Measurements from ENCODE around the gene GSE1. TPM values are rescaled to one million over a fixed set of nuclear protein-coding genes. Genes with fewer than 3 reads are reported as not detected.
A peak's percentile ranks its signal among the peaks of the same experiment; 100 is the strongest.

Gene GSE1
- total and polyA plus RNA-seq, 5 experiments from 2014 or later = 1.5 to 56.2 (median 2.9) TPM

GRCh38 chr16:85678821-85679220 is 65.7 kb downstream of the GSE1 start:
- H3K9me3 Mint-ChIP-seq = no peaks in the 10 kb centered on the region

DNA sequence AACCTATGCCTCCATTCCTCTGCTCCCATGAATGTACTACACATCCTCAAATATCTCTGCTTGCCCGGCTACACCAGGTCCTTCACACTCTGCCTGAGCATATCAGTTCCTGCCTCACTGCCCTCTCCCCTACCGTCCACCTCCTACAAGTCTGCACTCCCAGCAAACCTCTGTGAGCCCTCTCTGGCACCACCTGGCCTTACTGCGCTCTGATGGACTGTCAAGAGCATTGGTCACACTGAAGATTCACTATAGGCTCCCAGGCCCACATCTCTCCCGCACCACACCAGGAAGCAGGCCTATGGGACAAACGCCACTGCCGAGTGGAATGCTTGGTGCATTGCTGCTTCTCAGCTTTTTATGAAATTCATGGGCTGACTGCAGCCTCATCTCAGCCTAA is 66.7 kb downstream of the GSE1 start:
- POLR2A ChIA-PET = interaction anchor here (0.5 kb wide), 1 partner anchor 130 kb away, joined by 4 read pairs; no protein-coding TSS in a partner anchor
- no peak overlapping the region for H3K4me3 Mint-ChIP-seq
- H3K27ac Mint-ChIP-seq = peak overlapping the region in 6 of 10 donors; percentile 18 to 81 (median 52)
- no peaks in the 10 kb centered on the region for H3K27me3 Mint-ChIP-seq
- DNase-seq = peak in 1 of 10 donors; percentile 23
- H3K4me1 Mint-ChIP-seq = peaks cover 8 to 11% (median 9%) of the 10 kb centered on the region in 4 donors
- no peak for ATAC-seq
- H3K36me3 Mint-ChIP-seq = peaks cover 0 to 9% (median 0%) of the 10 kb centered on the region in 3 donors
- no peaks in the 10 kb centered on the region for H3K9me3 Mint-ChIP-seq

More at GRCh38 chr16:85678821-85679220, 65.7 kb downstream of the GSE1 start:
- H3K4me3 Mint-ChIP-seq = no peak overlapping the region
- DNase-seq (peak in 1 of 10 donors; percentile 14), ATAC-seq (no peak)
- POLR2A ChIA-PET = no interaction called here
- H3K27me3 Mint-ChIP-seq = no peaks in the 10 kb centered on the region
- peaks cover 0 to 20% (median 4%) of the 10 kb centered on the region in 3 donors for H3K36me3 Mint-ChIP-seq
- peak overlapping the region in 2 of 10 donors; percentile 9 to 33 for H3K27ac Mint-ChIP-seq
- peaks cover 8 to 11% (median 9%) of the 10 kb centered on the region in 4 donors for H3K4me1 Mint-ChIP-seq

GRCh38 chr16:85680352-85680944 is 67.3 kb downstream of the GSE1 start:
- peak overlapping the region in 3 of 10 donors; percentile 24 to 81 (median 50) for H3K27ac Mint-ChIP-seq
- no peaks in the 10 kb centered on the region for H3K9me3 Mint-ChIP-seq
- DNase-seq (peak in 1 of 10 donors; percentile 6), ATAC-seq (no peak)
- H3K4me3 Mint-ChIP-seq = no peak overlapping the region
- POLR2A ChIA-PET = interaction anchor here (1.7 kb wide), 1 partner anchor 9 kb away, joined by 4 read pairs; no protein-coding TSS in a partner anchor
- H3K4me1 Mint-ChIP-seq = peaks cover 8 to 11% (median 9%) of the 10 kb centered on the region in 4 donors
- no peaks in the 10 kb centered on the region for H3K27me3 Mint-ChIP-seq
- peaks cover 0 to 3% (median 0%) of the 10 kb centered on the region in 3 donors for H3K36me3 Mint-ChIP-seq

DNA sequence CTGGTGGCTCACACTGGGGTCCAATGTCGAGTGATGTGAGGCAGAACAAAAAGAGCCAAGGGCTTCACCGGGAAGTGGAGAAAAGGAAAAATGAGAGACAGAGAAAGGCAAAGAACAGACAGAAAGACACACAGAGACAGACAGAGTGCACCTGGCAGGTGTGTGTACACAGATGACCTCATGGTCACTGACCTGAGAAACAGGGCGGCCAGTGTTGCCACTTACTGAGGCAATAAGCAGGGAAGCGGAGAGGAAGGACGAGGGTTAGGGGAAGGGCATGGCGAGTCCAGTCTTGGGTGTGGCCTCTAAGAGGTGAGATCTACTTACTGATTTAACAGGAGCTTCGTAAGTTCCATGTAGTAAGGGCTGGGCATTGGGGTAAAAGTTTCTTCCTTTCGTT is 68.1 kb downstream of the GSE1 start:
- ATAC-seq (no peak), DNase-seq (peak in 1 of 10 donors; percentile 58)
- H3K27me3 Mint-ChIP-seq = no peaks in the 10 kb centered on the region
- no peaks in the 10 kb centered on the region for H3K9me3 Mint-ChIP-seq
- peaks cover 8 to 11% (median 9%) of the 10 kb centered on the region in 4 donors for H3K4me1 Mint-ChIP-seq
- POLR2A ChIA-PET = interaction anchor here (1.7 kb wide), 1 partner anchor 8 kb away, joined by 4 read pairs; no protein-coding TSS in a partner anchor
- peak overlapping the region in 2 of 10 donors; percentile 69 to 89 for H3K27ac Mint-ChIP-seq
- H3K4me3 Mint-ChIP-seq = no peak overlapping the region
- H3K36me3 Mint-ChIP-seq = no peaks in the 10 kb centered on the region

DNA sequence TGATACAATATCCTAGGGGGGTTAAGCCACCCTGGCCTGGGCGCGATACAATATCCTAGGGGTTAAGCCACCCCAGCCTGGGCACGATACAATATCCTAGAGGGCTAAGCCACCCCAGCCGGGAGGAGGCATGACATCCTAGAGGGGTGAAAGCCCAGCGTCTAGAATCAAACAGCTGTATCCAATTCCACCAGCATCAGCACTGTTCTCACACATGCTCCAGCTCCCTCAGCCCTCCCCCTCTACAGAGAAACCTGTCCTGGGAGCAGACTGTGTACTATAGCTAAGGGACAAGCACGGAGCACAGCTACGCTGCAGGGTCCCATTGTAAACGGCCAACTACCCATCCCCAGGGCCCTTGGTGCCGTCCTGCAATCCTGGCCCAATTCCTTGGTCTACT is 69.4 kb downstream of the GSE1 start:
- no peak overlapping the region for H3K27ac Mint-ChIP-seq
- POLR2A ChIA-PET = no interaction called here
- no peaks in the 10 kb centered on the region for H3K36me3 Mint-ChIP-seq
- H3K27me3 Mint-ChIP-seq = no peaks in the 10 kb centered on the region
- H3K4me3 Mint-ChIP-seq = no peak overlapping the region
- peak in 1 of 10 donors; percentile 45 for DNase-seq
- peaks cover 8 to 11% (median 9%) of the 10 kb centered on the region in 4 donors for H3K4me1 Mint-ChIP-seq
- no peak for ATAC-seq
- no peaks in the 10 kb centered on the region for H3K9me3 Mint-ChIP-seq

GRCh38 chr16:85683363-85683762 is 70.2 kb downstream of the GSE1 start:
- Mint-ChIP-seq H3K27ac (peak overlapping the region in 3 of 10 donors; percentile 27 to 83 (median 55)), H3K9me3 (no peaks in the 10 kb centered on the region), H3K4me3 (no peak overlapping the region), H3K4me1 (peaks cover 8 to 11% (median 9%) of the 10 kb centered on the region in 4 donors), H3K27me3 (no peaks in the 10 kb centered on the region), H3K36me3 (no peaks in the 10 kb centered on the region)
- no peak for ATAC-seq
- POLR2A ChIA-PET = interaction anchor here (0.9 kb wide), 1 partner anchor 9 kb away, joined by 5 read pairs; no protein-coding TSS in a partner anchor
- peak in 1 of 10 donors; percentile 28 for DNase-seq

- POLR2A ChIA-PET = interaction anchor here (0.6 to 0.7 kb wide), 3 partner anchors 22 to 174 kb away, joined by 3 to 7 read pairs (median 4); no protein-coding TSS in a partner anchor
- no peaks in the 10 kb centered on the region for H3K36me3 Mint-ChIP-seq
- DNase-seq = no peak
- no peak for ATAC-seq
- H3K4me3 Mint-ChIP-seq = no peak overlapping the region
- H3K27ac Mint-ChIP-seq = no peak overlapping the region
- H3K9me3 Mint-ChIP-seq = no peaks in the 10 kb centered on the region
- peaks cover 6 to 11% (median 9%) of the 10 kb centered on the region in 4 donors for H3K4me1 Mint-ChIP-seq
- peaks cover 0 to 2% (median 0%) of the 10 kb centered on the region in 5 donors for H3K27me3 Mint-ChIP-seq
Observed at GRCh38 chr16:85685251-85685650, 72.1 kb downstream of the GSE1 start.

GRCh38 chr16:85686912-85687591 is 73.9 kb downstream of the GSE1 start:
- H3K27ac Mint-ChIP-seq = no peak overlapping the region
- H3K9me3 Mint-ChIP-seq = no peaks in the 10 kb centered on the region
- H3K4me3 Mint-ChIP-seq = peak overlapping the region; percentile 41 to 80 (median 62)
- DNase-seq = peak in 1 of 10 donors; percentile 19
- H3K27me3 Mint-ChIP-seq = peaks cover 0 to 9% (median 0%) of the 10 kb centered on the region in 5 donors
- H3K4me1 Mint-ChIP-seq = peaks cover 0 to 6% (median under 1%) of the 10 kb centered on the region in 4 donors
- POLR2A ChIA-PET = no interaction called here
- no peaks in the 10 kb centered on the region for H3K36me3 Mint-ChIP-seq
- no peak for ATAC-seq

DNA sequence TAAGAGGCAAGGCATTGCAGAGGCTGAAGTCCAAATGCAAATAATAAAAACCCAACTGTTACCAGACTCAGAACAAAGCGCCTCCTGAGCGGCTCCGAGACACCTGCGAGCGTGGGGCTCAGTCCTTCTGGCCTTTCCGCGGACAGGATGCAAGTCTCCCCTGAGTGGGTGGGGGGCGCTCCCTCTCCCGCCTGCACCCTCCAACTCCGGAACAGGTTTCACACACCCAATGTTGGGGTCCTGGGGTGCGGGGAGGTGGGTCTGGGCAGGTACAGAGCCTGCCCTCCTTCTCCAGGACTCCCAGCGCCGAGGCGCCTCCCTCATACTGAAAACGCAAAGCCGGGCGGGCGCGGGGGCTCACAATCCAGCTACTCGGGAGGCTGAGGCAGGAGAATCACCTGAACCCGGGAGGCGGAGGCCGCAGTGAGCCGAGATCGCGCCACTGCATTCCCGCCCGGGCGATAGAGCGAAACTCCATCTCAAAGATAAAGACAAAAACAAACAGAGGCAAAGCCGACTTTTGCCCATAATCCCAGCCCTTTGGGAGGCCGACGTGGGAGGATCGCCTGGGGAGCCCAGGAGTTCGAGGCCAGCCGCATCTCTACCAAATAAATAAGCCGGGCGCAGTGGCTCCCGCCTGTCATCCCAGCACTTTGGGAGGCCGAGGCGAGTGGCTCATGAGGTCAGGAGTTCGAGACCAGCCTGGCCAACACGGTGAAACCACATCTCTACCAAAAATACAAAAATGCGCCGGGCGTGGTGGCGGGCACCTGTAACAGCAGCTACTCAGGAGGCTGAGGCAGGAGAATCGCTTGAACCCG is 74.7 kb downstream of the GSE1 start:
- peaks cover 0 to 6% (median under 1%) of the 10 kb centered on the region in 4 donors for H3K4me1 Mint-ChIP-seq
- ATAC-seq = no peak
- H3K9me3 Mint-ChIP-seq = no peaks in the 10 kb centered on the region
- peak overlapping the region; percentile 61 to 84 (median 76) for H3K4me3 Mint-ChIP-seq
- POLR2A ChIA-PET = interaction anchor here (0.6 kb wide), 1 partner anchor 12 kb away, joined by 3 read pairs; no protein-coding TSS in a partner anchor
- H3K27ac Mint-ChIP-seq = no peak overlapping the region
- DNase-seq = peak in 1 of 10 donors; percentile 61
- H3K27me3 Mint-ChIP-seq = peaks cover 0 to 9% (median 0%) of the 10 kb centered on the region in 5 donors
- H3K36me3 Mint-ChIP-seq = no peaks in the 10 kb centered on the region

DNA sequence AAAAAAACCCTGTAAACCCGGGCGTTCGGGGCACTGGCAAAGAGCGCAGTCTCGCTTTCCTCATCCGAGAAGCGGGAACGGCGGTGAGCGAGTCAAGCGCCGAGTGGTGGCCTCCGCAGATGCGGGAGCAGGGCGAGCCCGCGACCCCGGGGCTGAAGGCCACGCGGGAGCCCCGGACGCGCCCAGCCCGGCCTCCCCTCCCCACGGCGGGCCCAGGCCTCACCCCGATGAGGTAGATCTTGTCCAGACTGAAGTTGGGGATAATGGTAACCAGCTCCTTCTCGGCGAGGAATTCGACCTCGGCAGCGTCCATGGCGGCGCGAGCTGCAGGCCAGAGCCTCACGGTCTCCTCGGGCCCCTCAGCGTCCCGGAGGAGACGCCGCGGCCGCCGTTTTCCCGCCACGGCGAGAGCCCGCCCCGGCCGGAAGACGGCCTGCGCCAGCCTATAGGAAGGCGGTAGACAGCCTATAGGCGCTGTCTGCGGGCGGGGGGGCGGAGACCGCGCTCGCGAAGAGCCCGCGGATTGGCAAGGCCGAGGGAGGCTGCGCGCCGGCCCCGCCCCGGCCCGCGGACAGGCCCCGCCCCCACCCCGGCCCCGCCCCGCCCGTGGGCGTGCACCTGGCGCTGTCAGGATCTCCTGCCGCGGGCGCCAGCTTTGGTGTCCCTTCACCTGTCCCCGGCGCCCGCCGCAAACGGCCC is 75.6 kb downstream of the GSE1 start, which contains the start of gene GINS2:
Gene GINS2 (minus strand): TSS at position 369 of the 699 bp plus-strand sequence. CDS start 56 bp downstream, at position 313.
- H3K27ac Mint-ChIP-seq = peak within 1 kb of the TSS in 1 of 10 donors; percentile 69
- DNase-seq (peak; percentile 83 to 95 (median 90)), ATAC-seq (peak; percentile 100)
- POLR2A ChIA-PET = interaction anchor here (0.6 to 1.3 kb wide), 2 partner anchors 8 to 12 kb away, joined by 3 to 4 read pairs; no protein-coding TSS in a partner anchor
- H3K36me3 Mint-ChIP-seq = no peaks in the 10 kb centered on the region
- H3K4me3 Mint-ChIP-seq = peak within 1 kb of the TSS; percentile 61 to 84 (median 77)
- peaks cover 0 to 1% (median 0%) of the 10 kb centered on the region in 4 donors for H3K4me1 Mint-ChIP-seq
- peaks cover 2 to 17% (median 5%) of the 10 kb centered on the region in 5 donors for H3K27me3 Mint-ChIP-seq
- H3K9me3 Mint-ChIP-seq = no peaks in the 10 kb centered on the region

DNA sequence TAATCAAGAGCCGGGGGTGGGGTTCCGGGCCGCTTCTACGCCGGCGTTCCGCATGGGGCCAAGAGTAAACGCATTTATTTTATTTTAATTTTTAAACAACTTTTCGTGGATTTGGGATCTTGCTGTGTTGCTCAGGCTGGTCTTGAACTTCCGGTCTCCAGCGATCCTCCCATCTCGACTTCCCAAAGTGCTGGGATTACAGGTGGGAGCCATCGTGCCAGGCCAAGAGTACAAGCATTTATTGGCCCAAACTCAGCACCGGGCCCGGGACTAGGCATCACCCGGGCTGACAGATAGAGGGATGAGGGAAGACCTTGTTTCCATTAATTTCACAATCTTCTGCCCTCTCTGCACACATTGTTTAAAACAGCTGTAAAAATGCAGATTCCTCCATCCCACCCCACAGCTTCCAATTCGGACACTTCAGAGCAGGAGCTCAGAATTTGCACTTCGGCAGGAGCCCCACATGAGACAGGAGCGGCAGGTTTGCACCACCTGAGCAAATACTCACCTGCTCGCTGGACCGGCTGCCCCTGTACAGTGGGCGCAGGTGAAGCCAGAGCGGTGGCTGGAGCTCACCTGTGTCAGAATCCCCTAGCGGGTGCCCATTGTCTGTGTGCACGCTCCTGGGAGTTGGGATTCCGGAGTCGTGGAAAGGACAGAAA is 76.3 kb downstream of the GSE1 start:
- Mint-ChIP-seq H3K4me1 (peaks cover 0 to 1% (median 0%) of the 10 kb centered on the region in 4 donors), H3K36me3 (no peaks in the 10 kb centered on the region), H3K9me3 (no peaks in the 10 kb centered on the region), H3K27ac (peak overlapping the region in 1 of 10 donors; percentile 69), H3K27me3 (peaks cover 2 to 18% (median 5%) of the 10 kb centered on the region in 5 donors), H3K4me3 (peak overlapping the region in 9 of 10 donors; percentile 48 to 79 (median 63))
- ATAC-seq (no peak), DNase-seq (peak in 1 of 10 donors; percentile 2)
- POLR2A ChIA-PET = interaction anchor here (1.0 to 1.3 kb wide), 2 partner anchors 8 to 23 kb away, joined by 3 to 4 read pairs; no protein-coding TSS in a partner anchor

Data from naive thymus-derived CD8-positive, alpha-beta T cell (primary cell).